SU-DHL-6 (cell line): ENCODE measurements around the gene SRD5A3.

Experiments
- CTCF ChIP-seq: fragments of 200-600 bp; sonication (generic); IDR thresholded peaks from one replicate; pipeline ENCODE4 v1.5.1; 2017; ENCODE audit warnings: antibody characterized with exemption, mild to moderate bottlenecking, low read length, moderate library complexity; ENCODE audit not compliant: insufficient read depth, poor library complexity, severe bottlenecking
- EZH2phosphoT487 ChIP-seq: fragments of 200-600 bp; sonication (generic), shearing (Covaris generic); conservative IDR thresholded peaks from 2 replicates; pipeline ENCODE4 v1.6.1; 2018; ENCODE audit warnings: mild to moderate bottlenecking, antibody characterized with exemption, low read length, moderate library complexity, mixed read lengths

GRCh38 chr4:55312489-55313101 is 33.4 kb upstream of the SRD5A3 start:
- TF ChIP-seq CTCF (no peak), EZH2phosphoT487 (no peak)
